ENCODE results near the gene STMP1.

Gene STMP1

DNA sequence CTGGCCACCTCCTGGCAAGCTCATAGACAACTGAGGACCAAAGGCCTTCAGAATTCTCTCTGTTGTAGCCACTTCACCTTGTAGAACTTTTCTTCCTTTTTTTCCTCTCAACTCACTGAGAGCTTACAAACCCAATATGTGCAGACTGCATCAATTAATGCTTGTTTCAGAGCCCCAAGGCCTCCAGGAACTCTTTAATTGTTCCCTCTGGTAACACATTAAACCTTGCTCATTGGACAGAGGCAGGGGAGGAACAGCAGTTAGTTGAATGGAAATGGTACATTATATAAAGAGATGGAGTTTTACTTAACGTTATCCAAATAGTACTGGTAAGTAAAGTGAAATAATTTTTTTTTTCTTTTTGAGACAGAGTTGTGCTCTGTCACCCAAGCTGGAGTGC lies 25.2 kb downstream of the STMP1 start:
- TF ChIP-seq SIN3A (IDR thresholded peaks at IDR 0.05; ENCODE audit: borderline replicate concordance, insufficient read depth, low read length) = no peak
- no peak for TF ChIP-seq FOXP2 (optimal IDR thresholded peaks at IDR 0.05; ENCODE audit: borderline replicate concordance, extremely low read depth, extremely low read length, insufficient read depth)
- TF ChIP-seq POLR2AphosphoS5 (IDR thresholded peaks at IDR 0.05; ENCODE audit: low read depth, low read length) = no peak
- TF ChIP-seq TAF1 (IDR thresholded peaks at IDR 0.05; ENCODE audit: borderline replicate concordance, insufficient read depth, low read length) = no peak
- TF ChIP-seq, protein P1, sequence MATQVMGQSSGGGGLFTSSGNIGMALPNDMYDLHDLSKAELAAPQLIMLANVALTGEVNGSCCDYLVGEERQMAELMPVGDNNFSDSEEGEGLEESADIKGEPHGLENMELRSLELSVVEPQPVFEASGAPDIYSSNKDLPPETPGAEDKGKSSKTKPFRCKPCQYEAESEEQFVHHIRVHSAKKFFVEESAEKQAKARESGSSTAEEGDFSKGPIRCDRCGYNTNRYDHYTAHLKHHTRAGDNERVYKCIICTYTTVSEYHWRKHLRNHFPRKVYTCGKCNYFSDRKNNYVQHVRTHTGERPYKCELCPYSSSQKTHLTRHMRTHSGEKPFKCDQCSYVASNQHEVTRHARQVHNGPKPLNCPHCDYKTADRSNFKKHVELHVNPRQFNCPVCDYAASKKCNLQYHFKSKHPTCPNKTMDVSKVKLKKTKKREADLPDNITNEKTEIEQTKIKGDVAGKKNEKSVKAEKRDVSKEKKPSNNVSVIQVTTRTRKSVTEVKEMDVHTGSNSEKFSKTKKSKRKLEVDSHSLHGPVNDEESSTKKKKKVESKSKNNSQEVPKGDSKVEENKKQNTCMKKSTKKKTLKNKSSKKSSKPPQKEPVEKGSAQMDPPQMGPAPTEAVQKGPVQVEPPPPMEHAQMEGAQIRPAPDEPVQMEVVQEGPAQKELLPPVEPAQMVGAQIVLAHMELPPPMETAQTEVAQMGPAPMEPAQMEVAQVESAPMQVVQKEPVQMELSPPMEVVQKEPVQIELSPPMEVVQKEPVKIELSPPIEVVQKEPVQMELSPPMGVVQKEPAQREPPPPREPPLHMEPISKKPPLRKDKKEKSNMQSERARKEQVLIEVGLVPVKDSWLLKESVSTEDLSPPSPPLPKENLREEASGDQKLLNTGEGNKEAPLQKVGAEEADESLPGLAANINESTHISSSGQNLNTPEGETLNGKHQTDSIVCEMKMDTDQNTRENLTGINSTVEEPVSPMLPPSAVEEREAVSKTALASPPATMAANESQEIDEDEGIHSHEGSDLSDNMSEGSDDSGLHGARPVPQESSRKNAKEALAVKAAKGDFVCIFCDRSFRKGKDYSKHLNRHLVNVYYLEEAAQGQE (IDR thresholded peaks at IDR 0.05; ENCODE audit: insufficient read depth in 1 of 2, low read depth in 2 of 2, low read length in 2 of 2) = no peak

DNA sequence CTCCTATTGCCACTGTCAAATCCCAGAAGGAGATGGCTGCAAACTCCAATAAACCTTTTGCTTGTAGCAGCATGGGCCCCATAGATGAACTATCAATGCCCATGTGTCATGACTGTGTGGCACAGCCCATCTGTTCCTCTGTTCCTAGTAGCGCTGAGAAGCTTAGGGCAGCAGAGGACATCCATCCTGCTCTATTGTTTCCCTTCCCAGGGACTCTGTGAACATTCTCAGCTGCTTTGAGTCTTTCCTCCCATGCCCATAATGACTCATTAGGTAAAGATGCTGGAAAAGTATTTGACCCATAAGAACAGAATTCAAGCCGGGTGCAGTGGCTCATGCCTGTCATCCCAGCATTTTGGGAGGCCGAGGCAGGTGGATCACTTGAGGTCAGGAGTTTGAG lies 28.3 kb downstream of the STMP1 start:
- TF ChIP-seq FOXP2 (optimal IDR thresholded peaks at IDR 0.05; ENCODE audit: borderline replicate concordance, extremely low read depth, extremely low read length, insufficient read depth) = no peak
- no peak for TF ChIP-seq TAF1 (IDR thresholded peaks at IDR 0.05; ENCODE audit: borderline replicate concordance, insufficient read depth, low read length)
- TF ChIP-seq SIN3A (IDR thresholded peaks at IDR 0.05; ENCODE audit: borderline replicate concordance, insufficient read depth, low read length) = no peak
- TF ChIP-seq, protein P1 (IDR thresholded peaks at IDR 0.05; ENCODE audit: insufficient read depth in 1 of 2, low read depth in 2 of 2, low read length in 2 of 2) = no peak
- no peak for TF ChIP-seq POLR2AphosphoS5 (IDR thresholded peaks at IDR 0.05; ENCODE audit: low read depth, low read length)

DNA sequence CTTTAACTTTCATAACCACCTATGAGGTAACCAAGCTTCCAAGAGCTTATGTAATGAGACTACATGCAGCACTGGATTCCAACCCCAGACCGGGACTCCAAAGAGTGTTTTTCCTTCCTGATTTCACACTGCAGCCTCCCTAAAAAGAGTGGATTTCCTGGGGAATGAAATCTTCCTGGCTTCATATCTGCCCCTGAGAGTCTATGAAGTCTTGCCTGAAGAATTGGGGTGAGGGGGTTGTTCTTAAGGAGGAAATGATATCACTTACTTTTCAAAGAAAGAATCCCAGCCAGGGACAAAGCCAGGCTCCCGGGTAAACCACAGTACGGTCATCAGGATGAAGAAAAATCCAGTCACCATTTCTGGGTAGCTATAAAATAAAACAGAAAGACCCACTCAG lies 29.7 kb downstream of the STMP1 start:
- TF ChIP-seq FOXP2 (optimal IDR thresholded peaks at IDR 0.05; ENCODE audit: borderline replicate concordance, extremely low read depth, extremely low read length, insufficient read depth) = no peak
- TF ChIP-seq, protein P1 (IDR thresholded peaks at IDR 0.05; ENCODE audit: insufficient read depth in 1 of 2, low read depth in 2 of 2, low read length in 2 of 2) = no peak

DNA sequence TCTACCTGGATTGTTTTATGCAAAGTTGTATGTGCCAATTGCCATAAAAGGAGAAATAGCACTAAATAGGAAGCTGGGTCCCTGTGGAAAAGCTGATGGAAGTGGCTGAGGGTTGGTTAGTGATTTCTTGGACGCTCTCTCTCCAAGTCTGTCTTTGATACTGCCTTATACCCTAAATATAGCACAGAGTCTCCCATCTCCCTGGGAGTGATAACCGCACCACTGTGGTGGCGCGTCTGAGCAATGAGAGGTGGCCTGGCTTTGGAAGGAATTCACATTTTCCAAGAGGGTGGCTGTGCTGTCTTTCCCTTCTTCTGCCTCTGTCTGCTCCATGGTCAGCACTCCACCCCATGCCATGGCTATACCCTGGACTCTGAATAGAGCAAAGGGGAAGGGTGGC lies 31.2 kb downstream of the STMP1 start:
- TF ChIP-seq SIN3A (IDR thresholded peaks at IDR 0.05; ENCODE audit: borderline replicate concordance, insufficient read depth, low read length) (no peak), FOXP2 (optimal IDR thresholded peaks at IDR 0.05; ENCODE audit: borderline replicate concordance, extremely low read depth, extremely low read length, insufficient read depth) (no peak), TAF1 (IDR thresholded peaks at IDR 0.05; ENCODE audit: borderline replicate concordance, insufficient read depth, low read length) (no peak), POLR2AphosphoS5 (IDR thresholded peaks at IDR 0.05; ENCODE audit: low read depth, low read length) (no peak)
- TF ChIP-seq, protein P1 (IDR thresholded peaks at IDR 0.05; ENCODE audit: insufficient read depth in 1 of 2, low read depth in 2 of 2, low read length in 2 of 2) = no peak

Measured in PFSK-1 (cell line).